ENCODE results near the gene ASAP2.

- no peak for TF ChIP-seq CTCF (IDR thresholded peaks at IDR 0.05; ENCODE audit: poor library complexity, severe bottlenecking)
- TF ChIP-seq EZH2 (IDR thresholded peaks at IDR 0.05; ENCODE audit: borderline replicate concordance, insufficient read depth, low read length, poor library complexity, severe bottlenecking): no peak
- TF ChIP-seq EP300 (conservative IDR thresholded peaks at IDR 0.05; ENCODE audit: poor library complexity, severe bottlenecking): no peak
- TF ChIP-seq MXI1 (conservative IDR thresholded peaks at IDR 0.05; ENCODE audit: poor library complexity, severe bottlenecking): no peak
- no peak for TF ChIP-seq POLR2AphosphoS5 (IDR thresholded peaks at IDR 0.05)
- TF ChIP-seq RAD21 (conservative IDR thresholded peaks at IDR 0.05): no peak
These were observed 101.8 kb downstream of the ASAP2 start for GRCh38 chr2:9308186-9308955.
